Fibroblast of pulmonary artery (primary cell): Measurements from ENCODE around the gene FOXP1.

ENCODE experiments used
- DNase-seq: peaks from one replicate; pipeline ENCODE4 v3.0.0-alpha.2; 2010; ENCODE audit warnings: low read depth
- H3K4me3 ChIP-seq: replicated peaks from 2 replicates; pipeline ENCODE4 v1.5.1; 2011; ENCODE audit warnings: low read depth, mild to moderate bottlenecking, control low read depth, low read length, moderate library complexity
- CTCF ChIP-seq: IDR thresholded peaks from 2 replicates; pipeline ENCODE4 v1.5.1; 2011; ENCODE audit warnings: mild to moderate bottlenecking, control low read depth, low read length, inconsistent platforms; ENCODE audit errors: missing control alignments

Gene FOXP1

GRCh38 chr3:71008350-71008935 lies 575.1 kb downstream of the FOXP1 start:
- no peak for DNase-seq
- no peak for TF ChIP-seq CTCF
- H3K4me3 ChIP-seq = no peak overlapping the region

GRCh38 chr3:71006810-71007785 lies 576.4 kb downstream of the FOXP1 start:
- H3K4me3 ChIP-seq = no peak overlapping the region
- peak; percentile 46 for DNase-seq
- peak; percentile 38 for TF ChIP-seq CTCF

- TF ChIP-seq CTCF = no peak
- DNase-seq = peak; percentile 41
- no peak overlapping the region for H3K4me3 ChIP-seq
Measured at GRCh38 chr3:71005702-71006321, 577.7 kb downstream of the FOXP1 start.

- no peak for DNase-seq
- no peak for TF ChIP-seq CTCF
- H3K4me3 ChIP-seq = no peak overlapping the region
Measured at GRCh38 chr3:71003511-71003910, 580.0 kb downstream of the FOXP1 start.

- DNase-seq = no peak
- no peak overlapping the region for H3K4me3 ChIP-seq
- TF ChIP-seq CTCF = no peak
Measured at GRCh38 chr3:71002298-71002697, 581.2 kb downstream of the FOXP1 start.

GRCh38 chr3:71001303-71001830 lies 582.2 kb downstream of the FOXP1 start:
- TF ChIP-seq CTCF = no peak
- DNase-seq = no peak
- no peak overlapping the region for H3K4me3 ChIP-seq
